Measurements from ENCODE around the gene MARS1. TPM values are rescaled to one million over a fixed set of nuclear protein-coding genes. Genes with fewer than 3 reads are reported as not detected.

The MARS1 gene
- total RNA-seq, 1 donor from 2014 or later: 73.1 TPM

GRCh38 chr12:57455374-57456144 is 32.3 kb upstream of the MARS1 start:
- Histone ChIP-seq H3K4me1 (peaks cover 41% of the 10 kb centered on the region), H3K36me3 (no peaks in the 10 kb centered on the region), H3K9me3 (replicated peaks) (no peaks in the 10 kb centered on the region), H3K4me3 (no peak overlapping the region), H3K27me3 (ENCODE audit: low read depth) (peaks cover 4% of the 10 kb centered on the region), H3K27ac (replicated peaks) (no peak overlapping the region)
- no peak for TF ChIP-seq CTCF (IDR thresholded peaks at IDR 0.05; ENCODE audit: borderline replicate concordance)
- intact Hi-C loops (cut with micrococcal nuclease): loop anchor here (5.0 kb wide), 1 partner anchor 153 kb away; no protein-coding TSS in a partner anchor
- no peak for DNase-seq

DNA sequence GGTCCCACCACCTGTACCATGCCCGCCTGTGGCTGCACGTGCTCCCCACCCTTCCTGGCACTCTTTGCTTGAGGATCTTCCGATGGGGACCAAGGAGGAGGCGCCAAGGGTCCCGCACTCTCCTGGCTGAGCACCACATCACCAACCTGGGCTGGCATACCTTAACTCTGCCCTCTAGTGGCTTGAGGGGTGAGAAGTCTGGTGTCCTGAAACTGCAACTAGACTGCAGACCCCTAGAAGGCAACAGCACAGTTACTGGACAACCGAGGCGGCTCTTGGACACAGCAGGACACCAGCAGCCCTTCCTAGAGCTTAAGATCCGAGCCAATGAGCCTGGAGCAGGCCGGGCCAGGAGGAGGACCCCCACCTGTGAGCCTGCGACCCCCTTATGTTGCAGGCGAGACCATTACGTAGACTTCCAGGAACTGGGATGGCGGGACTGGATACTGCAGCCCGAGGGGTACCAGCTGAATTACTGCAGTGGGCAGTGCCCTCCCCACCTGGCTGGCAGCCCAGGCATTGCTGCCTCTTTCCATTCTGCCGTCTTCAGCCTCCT is 31.6 kb upstream of the MARS1 start:
- no peak for DNase-seq
- no peaks in the 10 kb centered on the region for H3K36me3 ChIP-seq
- H3K4me3 ChIP-seq: no peak overlapping the region
- H3K27me3 ChIP-seq (ENCODE audit: low read depth): peaks cover 11% of the 10 kb centered on the region
- no peak overlapping the region for H3K27ac ChIP-seq (replicated peaks)
- no peaks in the 10 kb centered on the region for H3K9me3 ChIP-seq (replicated peaks)
- intact Hi-C loops (cut with micrococcal nuclease): loop anchor here (5.0 kb wide), 1 partner anchor 154 kb away; no protein-coding TSS in a partner anchor
- peaks cover 47% of the 10 kb centered on the region for H3K4me1 ChIP-seq
- TF ChIP-seq CTCF (IDR thresholded peaks at IDR 0.05; ENCODE audit: borderline replicate concordance): peak; percentile 61

DNA sequence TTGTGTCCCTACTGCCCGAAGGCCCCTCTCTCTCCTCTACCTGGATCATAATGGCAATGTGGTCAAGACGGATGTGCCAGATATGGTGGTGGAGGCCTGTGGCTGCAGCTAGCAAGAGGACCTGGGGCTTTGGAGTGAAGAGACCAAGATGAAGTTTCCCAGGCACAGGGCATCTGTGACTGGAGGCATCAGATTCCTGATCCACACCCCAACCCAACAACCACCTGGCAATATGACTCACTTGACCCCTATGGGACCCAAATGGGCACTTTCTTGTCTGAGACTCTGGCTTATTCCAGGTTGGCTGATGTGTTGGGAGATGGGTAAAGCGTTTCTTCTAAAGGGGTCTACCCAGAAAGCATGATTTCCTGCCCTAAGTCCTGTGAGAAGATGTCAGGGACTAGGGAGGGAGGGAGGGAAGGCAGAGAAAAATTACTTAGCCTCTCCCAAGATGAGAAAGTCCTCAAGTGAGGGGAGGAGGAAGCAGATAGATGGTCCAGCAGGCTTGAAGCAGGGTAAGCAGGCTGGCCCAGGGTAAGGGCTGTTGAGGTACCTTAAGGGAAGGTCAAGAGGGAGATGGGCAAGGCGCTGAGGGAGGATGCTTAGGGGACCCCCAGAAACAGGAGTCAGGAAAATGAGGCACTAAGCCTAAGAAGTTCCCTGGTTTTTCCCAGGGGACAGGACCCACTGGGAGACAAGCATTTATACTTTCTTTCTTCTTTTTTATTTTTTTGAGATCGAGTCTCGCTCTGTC is 31.0 kb upstream of the MARS1 start:
- H3K9me3 ChIP-seq (replicated peaks): no peaks in the 10 kb centered on the region

GRCh38 chr12:57458665-57459054 is 29.2 kb upstream of the MARS1 start:
- no peak for DNase-seq
- peak overlapping the region; percentile 80 for H3K4me3 ChIP-seq
- H3K4me1 ChIP-seq: peaks cover 44% of the 10 kb centered on the region
- no peaks in the 10 kb centered on the region for H3K9me3 ChIP-seq (replicated peaks)
- peak overlapping the region; percentile 88 for H3K27ac ChIP-seq (replicated peaks)
- TF ChIP-seq CTCF (IDR thresholded peaks at IDR 0.05; ENCODE audit: borderline replicate concordance): no peak
- intact Hi-C loops (cut with micrococcal nuclease): loop anchor here (5.0 kb wide), 1 partner anchor 156 kb away; no protein-coding TSS in a partner anchor
- no peaks in the 10 kb centered on the region for H3K36me3 ChIP-seq
- peaks cover 16% of the 10 kb centered on the region for H3K27me3 ChIP-seq (ENCODE audit: low read depth)

More for the DNA sequence above, 31.0 kb upstream of the MARS1 start:
- DNase-seq: no peak
- intact Hi-C loops (cut with micrococcal nuclease): loop anchor here (5.0 kb wide), 1 partner anchor 155 kb away; no protein-coding TSS in a partner anchor
- no peak overlapping the region for H3K4me3 ChIP-seq
- H3K4me1 ChIP-seq: peaks cover 49% of the 10 kb centered on the region
- peaks cover 16% of the 10 kb centered on the region for H3K27me3 ChIP-seq (ENCODE audit: low read depth)
- H3K36me3 ChIP-seq: no peaks in the 10 kb centered on the region
- TF ChIP-seq CTCF (IDR thresholded peaks at IDR 0.05; ENCODE audit: borderline replicate concordance): no peak
- no peak overlapping the region for H3K27ac ChIP-seq (replicated peaks)

DNA sequence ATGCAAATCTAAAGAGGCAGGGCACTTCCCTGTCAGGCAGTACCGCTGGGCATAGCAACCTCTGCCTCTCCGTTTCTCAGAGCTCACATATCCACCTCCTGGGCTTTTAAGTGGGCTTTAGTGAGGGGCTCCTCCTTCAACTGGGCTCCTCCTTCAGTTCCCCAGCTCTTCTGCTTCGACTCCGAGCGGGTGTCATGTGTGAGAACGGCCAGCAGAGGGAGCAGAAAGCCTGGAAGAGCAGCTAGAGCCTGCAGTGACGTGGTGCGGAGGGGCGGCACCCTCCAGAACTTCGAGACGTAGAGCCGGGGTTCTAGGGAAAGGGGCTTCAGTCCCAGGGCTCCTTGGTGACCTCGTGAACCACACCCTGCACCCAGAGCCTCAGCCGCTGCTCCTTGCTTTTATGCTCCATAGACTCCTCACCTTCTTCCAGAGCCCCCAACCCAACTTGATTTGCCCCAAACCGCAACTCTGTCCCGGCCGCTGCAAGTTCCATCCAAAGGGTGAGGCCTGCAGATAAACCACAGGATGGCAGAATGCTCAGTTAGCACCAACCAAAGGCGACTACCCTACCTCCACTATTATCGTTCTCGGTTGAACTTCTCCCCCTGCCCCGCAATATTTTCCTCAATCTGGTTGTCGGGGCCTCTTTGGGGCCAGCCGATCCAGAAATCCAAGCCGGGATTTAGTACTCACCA is 28.7 kb upstream of the MARS1 start:
- DNase-seq: peak; percentile 93
- no peaks in the 10 kb centered on the region for H3K9me3 ChIP-seq (replicated peaks)
- H3K36me3 ChIP-seq: no peaks in the 10 kb centered on the region
- intact Hi-C loops (cut with micrococcal nuclease): loop anchor here (5.0 kb wide), 1 partner anchor 157 kb away; no protein-coding TSS in a partner anchor
- peak; percentile 97 for TF ChIP-seq CTCF (IDR thresholded peaks at IDR 0.05; ENCODE audit: borderline replicate concordance)
- peaks cover 20% of the 10 kb centered on the region for H3K27me3 ChIP-seq (ENCODE audit: low read depth)
- H3K4me3 ChIP-seq: peak overlapping the region; percentile 80
- peaks cover 44% of the 10 kb centered on the region for H3K4me1 ChIP-seq
- peak overlapping the region; percentile 88 for H3K27ac ChIP-seq (replicated peaks)

Measured in left ventricle myocardium inferior (tissue), 1 donor.